Kidney capillary endothelial cell (primary cell): Measurements from ENCODE around the gene INSYN2B.

Experiments
- DNase-seq: peaks from one replicate; pipeline ENCODE4 v3.0.0-alpha.2; 2018; ENCODE audit warnings: low spot score

The INSYN2B gene

DNA sequence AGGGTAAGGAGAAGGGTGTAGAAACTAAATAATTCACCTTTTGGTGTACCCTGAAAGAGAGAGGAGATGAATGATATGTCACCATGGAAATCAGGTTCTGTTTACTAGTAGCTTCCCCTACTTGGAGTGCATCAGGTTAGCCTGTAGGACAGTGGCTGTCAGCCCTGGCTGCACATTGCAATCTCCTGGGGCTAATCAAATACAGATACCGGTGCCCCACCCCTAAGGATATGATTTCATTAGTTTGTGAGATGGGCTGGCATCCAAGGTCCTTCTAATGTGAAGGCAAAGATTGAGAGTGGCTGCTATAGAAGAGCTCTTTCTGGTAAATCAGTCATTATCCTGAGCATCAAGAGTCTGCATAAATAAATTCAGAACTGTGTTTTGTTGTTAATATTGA lies 47.2 kb downstream of the INSYN2B start:
- DNase-seq = no peak

DNA sequence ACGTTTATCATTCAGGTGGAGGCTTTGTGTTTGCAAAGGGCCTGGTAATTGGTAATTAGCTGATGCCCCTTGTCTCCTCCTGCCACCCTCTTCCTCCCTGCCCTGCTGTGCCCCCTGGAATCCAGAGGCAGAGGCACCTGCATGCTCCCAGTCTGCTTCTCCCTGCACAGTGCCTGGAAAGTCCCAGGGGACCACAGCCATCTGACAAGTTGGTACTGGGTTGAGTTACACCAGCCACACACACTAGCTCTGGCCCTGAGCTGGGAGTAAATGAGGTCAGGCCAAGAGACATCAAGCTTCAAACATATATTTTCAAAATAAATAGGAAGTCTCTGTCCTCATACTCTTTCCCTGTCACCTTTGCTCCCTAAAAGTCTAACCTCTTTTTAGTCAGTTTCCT lies 56.3 kb downstream of the INSYN2B start:
- no peak for DNase-seq

GRCh38 chr5:169922474-169922873 lies 57.8 kb downstream of the INSYN2B start:
- DNase-seq = no peak

DNA sequence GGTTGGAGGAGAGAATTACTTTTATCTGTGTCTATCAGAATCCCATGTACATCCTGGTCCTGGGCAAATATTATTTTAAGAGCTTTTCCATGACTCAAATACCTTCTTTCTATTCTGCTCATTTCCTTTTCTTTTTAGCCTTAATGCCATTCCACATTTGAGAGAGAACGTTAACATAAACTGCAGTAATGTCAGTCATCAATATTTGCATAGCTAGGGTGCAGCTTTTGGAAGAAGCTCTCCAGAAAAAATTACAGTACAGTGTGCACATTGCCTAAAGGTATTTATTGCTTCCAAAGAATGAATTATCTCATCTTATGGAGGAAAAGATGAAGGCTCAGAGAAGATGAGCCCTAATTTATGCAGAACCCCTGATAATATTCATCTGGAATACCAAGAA lies 58.3 kb downstream of the INSYN2B start:
- DNase-seq = no peak

GRCh38 chr5:169921384-169921783 lies 58.9 kb downstream of the INSYN2B start:
- DNase-seq = no peak

GRCh38 chr5:169920474-169920873 lies 59.8 kb downstream of the INSYN2B start:
- DNase-seq = no peak

DNA sequence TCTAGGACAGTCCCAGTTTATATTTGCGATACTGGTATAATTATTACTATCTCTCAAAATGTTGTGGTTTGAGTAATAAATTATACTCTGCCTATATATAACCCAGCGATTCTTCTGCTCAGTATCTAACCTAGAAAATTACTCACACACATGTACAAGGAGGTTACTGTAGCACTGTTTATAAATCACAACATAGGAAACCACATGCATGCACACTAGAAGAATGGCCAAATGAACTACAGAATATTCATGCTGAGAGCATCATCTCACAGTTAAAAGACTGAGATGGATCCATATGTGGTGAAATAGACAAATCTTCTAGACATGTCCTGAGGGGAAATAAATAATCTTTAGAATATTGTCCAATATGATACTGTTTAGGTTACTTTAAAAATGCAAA lies 62.1 kb downstream of the INSYN2B start:
- DNase-seq = no peak

GRCh38 chr5:169917500-169917899 lies 62.8 kb downstream of the INSYN2B start:
- no peak for DNase-seq

GRCh38 chr5:169914766-169915165 lies 65.5 kb downstream of the INSYN2B start:
- no peak for DNase-seq

DNA sequence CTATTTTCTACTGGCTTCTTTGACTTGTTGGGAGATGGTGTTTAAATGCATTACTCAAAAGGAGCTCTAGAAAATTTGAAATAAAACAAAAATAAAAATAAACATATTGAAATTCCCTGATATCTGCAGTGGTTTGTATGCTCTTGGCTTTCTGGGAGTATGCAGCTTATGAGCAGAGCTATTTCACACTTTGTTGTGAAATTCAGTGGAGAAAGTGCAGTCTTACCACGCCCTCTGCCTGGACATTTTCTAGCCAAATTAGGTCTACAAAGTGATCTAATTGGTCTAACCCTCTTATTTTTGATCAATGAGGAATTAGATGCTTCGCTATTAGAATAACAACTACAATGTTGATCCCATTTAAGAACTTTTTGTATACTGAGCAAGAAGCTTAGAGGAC lies 66.8 kb downstream of the INSYN2B start:
- DNase-seq = no peak

GRCh38 chr5:169911448-169912212 lies 68.7 kb downstream of the INSYN2B start:
- no peak for DNase-seq

- no peak for DNase-seq
Observed at GRCh38 chr5:169910393-169910792, 69.9 kb downstream of the INSYN2B start.

DNA sequence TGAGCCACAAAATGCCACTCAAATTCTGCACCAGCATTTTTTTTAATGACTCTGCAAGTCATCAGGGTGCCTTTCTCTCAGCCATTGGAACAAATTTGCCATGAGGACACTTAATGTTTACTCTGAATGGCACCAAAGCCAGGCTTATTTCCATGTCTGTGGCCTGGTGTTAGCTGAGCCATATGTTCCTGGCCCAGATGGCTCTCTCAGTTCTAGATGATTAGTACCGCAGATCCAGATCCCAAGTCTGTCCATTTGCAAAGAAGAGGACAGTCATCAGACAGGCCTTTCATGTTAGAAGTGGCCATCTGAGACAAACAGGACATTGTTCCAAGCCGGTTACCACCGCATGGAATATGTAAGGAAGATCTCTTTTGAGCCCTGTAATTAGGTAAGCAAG lies 70.3 kb downstream of the INSYN2B start:
- no peak for DNase-seq

DNA sequence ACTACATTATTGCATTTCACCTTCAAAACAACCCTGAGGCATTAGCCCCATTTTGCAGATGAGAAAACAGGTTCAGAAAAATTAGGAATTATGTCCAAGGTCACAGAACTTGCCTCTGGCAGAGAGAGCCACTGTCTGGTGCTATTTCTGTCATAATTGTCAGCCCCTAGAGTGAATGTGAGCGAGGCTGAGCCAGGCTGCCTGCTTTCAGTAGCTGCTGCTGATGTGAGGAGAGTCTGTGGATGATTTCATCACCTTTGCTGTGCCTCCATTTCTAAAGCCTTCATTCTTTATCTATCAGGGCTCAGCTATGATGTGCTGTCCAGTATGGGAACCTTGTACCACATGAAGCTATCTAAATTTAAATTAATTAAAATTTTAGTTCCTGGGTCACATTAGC lies 71.4 kb downstream of the INSYN2B start:
- no peak for DNase-seq

DNA sequence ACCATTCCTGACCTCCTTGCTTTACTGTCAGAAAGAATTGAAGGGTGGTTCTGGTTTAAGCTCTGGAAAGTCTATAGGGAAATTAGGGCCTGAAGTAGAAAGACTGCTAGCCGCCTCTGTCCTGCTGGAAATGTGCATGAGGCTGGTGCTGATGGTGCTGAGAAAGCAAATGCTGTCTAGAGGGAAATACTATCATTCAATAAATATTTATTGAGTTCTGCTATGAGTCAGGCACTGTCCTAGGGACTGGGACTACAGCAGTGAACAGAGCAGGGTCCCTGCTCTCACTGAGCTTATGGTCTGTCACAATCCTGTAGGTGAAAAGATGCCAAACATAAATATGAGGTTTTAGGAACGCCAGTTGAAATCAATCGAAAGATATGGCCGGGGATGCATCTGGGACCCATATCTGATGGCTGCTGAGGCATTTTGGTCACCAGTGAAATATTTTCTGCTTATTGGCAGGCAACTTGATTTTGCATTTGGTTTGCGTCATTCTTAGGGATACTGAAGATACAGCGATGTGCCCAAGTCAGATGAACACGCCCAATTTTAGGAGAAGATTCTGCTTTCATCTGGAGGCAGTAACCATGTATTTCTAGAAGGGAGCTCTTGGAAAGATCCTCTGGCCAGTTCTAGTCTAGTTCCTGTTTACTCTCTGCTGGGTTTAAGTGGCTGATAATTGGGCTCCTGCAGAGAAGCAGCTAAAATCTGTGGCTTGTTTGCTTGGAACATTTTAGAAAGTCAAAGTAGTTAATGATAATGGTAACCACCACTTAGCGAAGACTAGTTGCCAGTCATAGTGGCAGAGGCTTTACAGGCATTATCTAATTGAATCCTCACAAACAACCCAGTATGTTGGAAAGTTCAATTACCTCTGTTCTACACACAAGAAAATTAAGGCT lies 73.3 kb downstream of the INSYN2B start:
- no peak for DNase-seq

GRCh38 chr5:169905017-169905416 lies 75.3 kb downstream of the INSYN2B start:
- no peak for DNase-seq

GRCh38 chr5:169904508-169904907 lies 75.8 kb downstream of the INSYN2B start:
- DNase-seq = no peak

GRCh38 chr5:169904059-169904458 lies 76.2 kb downstream of the INSYN2B start:
- no peak for DNase-seq

DNA sequence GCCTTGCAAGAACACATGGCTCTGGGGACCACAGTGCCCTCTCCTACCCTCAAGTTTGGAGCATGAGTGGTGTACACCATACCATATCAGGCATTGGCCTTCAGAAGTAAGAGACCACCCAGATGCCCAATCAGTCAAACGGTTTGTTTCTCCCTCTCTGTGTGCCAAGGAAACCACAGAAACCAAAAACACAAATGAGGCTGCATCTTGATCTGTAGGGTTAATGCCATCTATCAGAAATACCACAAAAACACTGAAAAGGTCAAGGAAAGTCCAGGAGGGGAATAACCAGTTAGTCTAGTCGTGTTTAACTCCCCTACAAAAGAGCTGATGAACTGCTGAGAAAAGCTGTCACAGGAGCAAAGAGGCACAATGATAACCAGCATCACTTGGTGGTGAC lies 78.4 kb downstream of the INSYN2B start:
- DNase-seq = no peak

DNA sequence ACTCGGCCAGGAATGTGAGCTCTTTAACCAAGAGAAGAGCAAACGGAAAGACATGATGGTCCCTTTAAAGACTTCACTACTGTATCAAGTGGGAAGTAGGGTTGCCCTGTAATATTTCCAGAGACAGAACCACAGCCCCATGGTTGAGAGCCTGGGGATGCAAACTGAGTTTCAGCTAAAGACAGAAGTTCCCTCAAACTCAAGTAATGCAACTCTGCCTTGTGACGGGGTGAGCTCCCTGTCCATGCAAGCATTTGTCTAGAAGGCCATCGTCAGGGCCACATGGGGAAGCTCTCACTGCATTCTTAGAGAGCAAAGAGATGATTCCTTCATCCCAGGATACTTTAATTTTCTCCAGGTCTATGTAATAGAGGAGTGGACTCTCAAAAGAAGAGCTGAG lies 82.8 kb downstream of the INSYN2B start:
- no peak for DNase-seq

DNA sequence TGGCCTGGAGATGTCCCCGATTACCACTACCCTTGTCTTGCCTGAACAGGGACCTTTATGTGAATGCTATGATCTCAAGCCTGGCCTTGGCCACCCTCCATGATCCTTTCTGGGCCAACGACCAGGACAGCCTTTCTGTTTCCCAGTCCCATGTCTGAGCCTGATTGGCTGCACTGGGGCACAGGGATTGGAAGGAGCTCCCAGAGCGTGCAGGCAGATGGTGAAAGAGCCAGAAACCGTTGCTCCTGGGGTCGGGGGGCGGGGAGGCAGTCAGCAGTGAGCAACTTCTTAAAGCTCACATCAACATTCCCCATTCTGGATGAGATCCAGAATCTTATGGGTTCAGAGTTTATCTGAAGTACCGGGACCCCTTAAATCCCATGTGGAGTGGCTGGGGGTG lies 84.4 kb downstream of the INSYN2B start:
- no peak for DNase-seq

DNA sequence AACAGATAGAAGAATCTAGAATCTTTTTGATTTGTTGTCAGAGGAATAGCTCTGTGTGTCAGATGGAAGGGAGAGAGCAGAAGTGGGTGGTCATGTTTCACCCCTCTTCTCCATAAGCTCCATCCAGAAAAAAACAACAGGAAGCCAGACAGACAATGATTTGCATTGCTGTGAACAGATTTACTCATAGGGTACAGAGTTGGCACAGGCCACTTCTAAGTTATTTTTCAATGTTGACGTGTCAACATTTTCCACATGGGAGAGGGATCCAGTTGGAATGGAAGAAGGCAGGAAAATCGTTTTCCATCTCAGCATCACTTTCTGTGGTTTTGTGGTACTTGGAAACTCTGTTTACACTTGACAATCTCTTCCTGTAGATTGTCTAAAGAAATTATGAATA lies 86.7 kb downstream of the INSYN2B start:
- peak; percentile 26 for DNase-seq

GRCh38 chr5:169893010-169893409 lies 87.3 kb downstream of the INSYN2B start:
- no peak for DNase-seq
